DOHH2 (cell line): ENCODE results near the gene SCAF1.

Source experiments
- EZH2phosphoT487 ChIP-seq: fragments of 200-600 bp; sonication (generic); IDR thresholded peaks from 2 replicates; pipeline ENCODE4 v1.6.1; 2017; ENCODE audit warnings: borderline replicate concordance, mild to moderate bottlenecking, antibody characterized with exemption, low read length, moderate library complexity, mixed read lengths
- TF ChIP-seq, protein P1 (sequence below): fragments of 200-600 bp; sonication (generic); IDR thresholded peaks from one replicate; pipeline ENCODE4 v1.5.1; 2014; ENCODE audit warnings: antibody characterized with exemption, mild to moderate bottlenecking, low read depth, low read length; ENCODE audit not compliant: poor library complexity, severe bottlenecking

DNA sequence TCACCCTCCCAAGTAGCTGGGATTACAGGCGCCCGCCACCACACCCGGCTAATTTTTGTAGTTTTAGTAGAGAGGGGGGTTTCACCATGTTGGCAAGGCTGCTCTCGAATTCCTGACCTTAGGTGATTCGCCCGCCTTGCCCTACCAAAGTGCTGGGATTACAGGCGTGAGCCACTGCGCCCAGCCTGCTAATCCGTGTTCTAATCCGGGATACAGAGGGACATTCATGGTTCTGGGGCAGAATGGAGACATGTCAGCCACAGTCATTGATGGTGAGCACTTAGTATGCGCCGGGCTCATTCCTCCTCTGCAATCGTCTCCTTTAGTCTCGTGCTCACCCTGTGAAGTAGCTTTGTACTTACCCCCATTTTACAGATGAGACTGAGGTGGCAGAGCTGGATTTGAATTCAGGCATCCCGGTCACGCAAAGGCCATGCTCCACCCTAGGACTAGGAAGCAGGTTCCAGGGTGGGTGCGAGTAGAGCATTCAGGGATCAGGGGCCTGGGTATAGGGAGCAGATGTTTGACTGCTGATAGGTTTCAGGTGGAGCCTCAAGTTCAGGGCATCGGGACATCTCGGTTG is 10.3 kb upstream of the SCAF1 start:
- TF ChIP-seq, protein P1, sequence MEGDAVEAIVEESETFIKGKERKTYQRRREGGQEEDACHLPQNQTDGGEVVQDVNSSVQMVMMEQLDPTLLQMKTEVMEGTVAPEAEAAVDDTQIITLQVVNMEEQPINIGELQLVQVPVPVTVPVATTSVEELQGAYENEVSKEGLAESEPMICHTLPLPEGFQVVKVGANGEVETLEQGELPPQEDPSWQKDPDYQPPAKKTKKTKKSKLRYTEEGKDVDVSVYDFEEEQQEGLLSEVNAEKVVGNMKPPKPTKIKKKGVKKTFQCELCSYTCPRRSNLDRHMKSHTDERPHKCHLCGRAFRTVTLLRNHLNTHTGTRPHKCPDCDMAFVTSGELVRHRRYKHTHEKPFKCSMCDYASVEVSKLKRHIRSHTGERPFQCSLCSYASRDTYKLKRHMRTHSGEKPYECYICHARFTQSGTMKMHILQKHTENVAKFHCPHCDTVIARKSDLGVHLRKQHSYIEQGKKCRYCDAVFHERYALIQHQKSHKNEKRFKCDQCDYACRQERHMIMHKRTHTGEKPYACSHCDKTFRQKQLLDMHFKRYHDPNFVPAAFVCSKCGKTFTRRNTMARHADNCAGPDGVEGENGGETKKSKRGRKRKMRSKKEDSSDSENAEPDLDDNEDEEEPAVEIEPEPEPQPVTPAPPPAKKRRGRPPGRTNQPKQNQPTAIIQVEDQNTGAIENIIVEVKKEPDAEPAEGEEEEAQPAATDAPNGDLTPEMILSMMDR, result no peak
- no peak for TF ChIP-seq EZH2phosphoT487
